ENCODE measurements around the gene PGBD1. TPM values are rescaled to one million over a fixed set of nuclear protein-coding genes. Genes with fewer than 3 reads are reported as not detected.

Gene PGBD1, protein sequence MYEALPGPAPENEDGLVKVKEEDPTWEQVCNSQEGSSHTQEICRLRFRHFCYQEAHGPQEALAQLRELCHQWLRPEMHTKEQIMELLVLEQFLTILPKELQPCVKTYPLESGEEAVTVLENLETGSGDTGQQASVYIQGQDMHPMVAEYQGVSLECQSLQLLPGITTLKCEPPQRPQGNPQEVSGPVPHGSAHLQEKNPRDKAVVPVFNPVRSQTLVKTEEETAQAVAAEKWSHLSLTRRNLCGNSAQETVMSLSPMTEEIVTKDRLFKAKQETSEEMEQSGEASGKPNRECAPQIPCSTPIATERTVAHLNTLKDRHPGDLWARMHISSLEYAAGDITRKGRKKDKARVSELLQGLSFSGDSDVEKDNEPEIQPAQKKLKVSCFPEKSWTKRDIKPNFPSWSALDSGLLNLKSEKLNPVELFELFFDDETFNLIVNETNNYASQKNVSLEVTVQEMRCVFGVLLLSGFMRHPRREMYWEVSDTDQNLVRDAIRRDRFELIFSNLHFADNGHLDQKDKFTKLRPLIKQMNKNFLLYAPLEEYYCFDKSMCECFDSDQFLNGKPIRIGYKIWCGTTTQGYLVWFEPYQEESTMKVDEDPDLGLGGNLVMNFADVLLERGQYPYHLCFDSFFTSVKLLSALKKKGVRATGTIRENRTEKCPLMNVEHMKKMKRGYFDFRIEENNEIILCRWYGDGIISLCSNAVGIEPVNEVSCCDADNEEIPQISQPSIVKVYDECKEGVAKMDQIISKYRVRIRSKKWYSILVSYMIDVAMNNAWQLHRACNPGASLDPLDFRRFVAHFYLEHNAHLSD
- total RNA-seq (2014; rRNA removed; shearing (Covaris generic)) = 6.3 and 6.8 TPM in 2 replicates

DNA sequence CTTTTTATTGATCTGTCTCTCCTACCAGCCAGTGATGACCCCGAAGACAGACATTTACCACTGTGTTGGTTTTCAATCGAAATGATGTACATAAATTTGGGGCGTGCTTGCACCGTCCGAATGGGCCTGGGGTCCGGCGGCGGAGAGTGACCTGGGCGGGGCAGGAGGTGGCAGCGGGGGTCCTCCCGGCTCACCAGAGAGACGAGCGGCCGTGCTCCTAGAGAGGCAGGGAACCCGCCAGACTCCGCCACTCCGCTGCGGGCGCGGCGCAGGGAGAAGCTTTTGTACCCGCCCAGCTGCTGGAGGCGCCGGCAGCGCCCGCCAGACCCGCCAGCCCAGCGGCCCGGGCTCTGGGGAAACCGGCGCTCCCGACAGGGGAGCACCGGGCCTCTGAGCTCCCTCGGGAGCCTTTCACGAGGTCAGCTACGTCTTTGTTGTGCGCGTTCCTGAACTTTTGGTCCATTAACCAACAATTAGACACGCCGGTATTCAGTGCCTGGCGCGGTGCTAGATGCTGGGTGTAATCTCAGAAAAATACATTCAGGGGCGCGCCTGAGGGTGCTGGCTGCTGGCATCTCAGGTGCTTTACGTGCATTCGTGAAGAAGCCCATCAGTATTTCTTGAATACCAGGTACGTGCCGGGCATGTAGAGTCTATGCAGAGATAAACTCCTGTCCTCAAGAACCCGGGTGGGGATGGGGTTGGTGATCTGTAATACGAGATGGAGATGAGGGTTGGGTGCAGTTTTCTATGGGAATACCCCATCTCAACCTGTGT, at the start of gene PGBD1:
PGBD1 (plus strand) TSS at position 285 of the 777 bp plus-strand sequence. CDS start 2,242 bp downstream, outside the sequence.
- H3K36me3 ChIP-seq (replicated peaks; ENCODE audit: control insufficient read depth, insufficient read depth, low read length) = peaks cover 6% of the 10 kb centered on the region
- H3K4me3 ChIP-seq (ENCODE audit: insufficient read depth, low read depth, low read length) = peak within 1 kb of the TSS; percentile 75
- no peaks in the 10 kb centered on the region; the same call in 1 of the 2 replicates for H3K27me3 ChIP-seq (ENCODE audit: control insufficient read depth, insufficient read depth, low read length)
- peak; percentile 91 for DNase-seq

- DNase-seq = no peak
- Histone ChIP-seq H3K36me3 (replicated peaks; ENCODE audit: control insufficient read depth, insufficient read depth, low read length) (peaks cover 12% of the 10 kb centered on the region), H3K27me3 (ENCODE audit: control insufficient read depth, insufficient read depth, low read length) (no peaks in the 10 kb centered on the region), H3K4me3 (ENCODE audit: insufficient read depth, low read depth, low read length) (no peak overlapping the region)
These were observed 48.6 kb upstream of the PGBD1 start for GRCh38 chr6:28232785-28233184.

DNA sequence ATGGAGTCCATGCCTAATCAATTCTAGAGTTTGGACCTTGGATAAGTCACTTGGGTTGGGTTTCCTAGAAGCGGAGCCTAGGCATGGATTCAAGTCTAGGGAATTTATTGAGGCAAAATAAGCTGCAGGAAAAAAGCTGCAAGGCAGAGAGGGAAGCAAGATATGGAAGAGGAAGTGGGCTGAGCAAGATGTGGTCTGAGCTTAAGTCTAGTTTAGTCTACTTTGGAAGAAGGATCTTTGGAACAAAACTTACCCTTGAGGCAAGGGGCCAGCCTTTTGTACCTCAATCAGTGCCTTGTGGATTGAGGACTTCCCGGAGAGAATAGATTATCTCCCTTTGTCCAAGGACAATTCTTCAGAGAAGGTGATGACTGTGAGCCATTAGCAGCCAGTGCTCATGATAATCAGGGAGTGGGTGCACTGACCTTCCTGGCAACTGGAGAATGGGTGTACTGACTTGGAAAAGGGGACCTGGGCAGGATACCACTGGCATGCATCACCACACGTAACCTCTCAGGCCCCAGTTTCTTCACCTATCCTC, 45.4 kb upstream of the PGBD1 start:
- peaks cover 1% of the 10 kb centered on the region for H3K36me3 ChIP-seq (replicated peaks; ENCODE audit: control insufficient read depth, insufficient read depth, low read length)
- no peak overlapping the region for H3K4me3 ChIP-seq (ENCODE audit: insufficient read depth, low read depth, low read length)
- no peak for DNase-seq
- no peaks in the 10 kb centered on the region for H3K27me3 ChIP-seq (ENCODE audit: control insufficient read depth, insufficient read depth, low read length)

GRCh38 chr6:28239636-28240035, 41.7 kb upstream of the PGBD1 start:
- Histone ChIP-seq H3K4me3 (ENCODE audit: insufficient read depth, low read depth, low read length) (no peak overlapping the region), H3K36me3 (replicated peaks; ENCODE audit: control insufficient read depth, insufficient read depth, low read length) (no peaks in the 10 kb centered on the region), H3K27me3 (ENCODE audit: control insufficient read depth, insufficient read depth, low read length) (no peaks in the 10 kb centered on the region)
- DNase-seq = no peak

- Histone ChIP-seq H3K4me3 (ENCODE audit: insufficient read depth, low read depth, low read length) (no peak overlapping the region), H3K27me3 (ENCODE audit: control insufficient read depth, insufficient read depth, low read length) (no peaks in the 10 kb centered on the region), H3K36me3 (replicated peaks; ENCODE audit: control insufficient read depth, insufficient read depth, low read length) (peaks cover 3% of the 10 kb centered on the region)
- no peak for DNase-seq
These were observed 40.9 kb upstream of the PGBD1 start for GRCh38 chr6:28240471-28240870.

DNA sequence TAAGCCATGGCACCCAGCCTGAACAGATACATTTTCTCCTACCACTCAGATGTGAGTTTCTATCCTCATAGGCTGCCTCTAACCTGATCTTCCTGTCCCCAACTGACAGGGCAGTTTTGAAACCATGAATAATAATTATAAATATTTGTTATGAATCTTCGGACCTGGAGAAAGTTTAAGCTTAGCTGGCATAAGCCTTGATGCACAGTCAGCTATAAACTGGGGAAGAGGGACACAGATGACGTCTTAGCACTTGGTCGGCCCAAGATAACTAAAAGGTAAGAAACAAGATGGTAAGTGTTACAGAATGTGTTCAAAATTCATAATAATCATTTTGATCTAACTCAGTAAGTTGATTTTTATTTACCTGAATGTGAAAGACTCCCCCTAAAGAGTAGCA, 37.4 kb upstream of the PGBD1 start:
- H3K27me3 ChIP-seq (ENCODE audit: control insufficient read depth, insufficient read depth, low read length) = no peaks in the 10 kb centered on the region
- no peak for DNase-seq
- H3K36me3 ChIP-seq (replicated peaks; ENCODE audit: control insufficient read depth, insufficient read depth, low read length) = peaks cover 17% of the 10 kb centered on the region

DNA sequence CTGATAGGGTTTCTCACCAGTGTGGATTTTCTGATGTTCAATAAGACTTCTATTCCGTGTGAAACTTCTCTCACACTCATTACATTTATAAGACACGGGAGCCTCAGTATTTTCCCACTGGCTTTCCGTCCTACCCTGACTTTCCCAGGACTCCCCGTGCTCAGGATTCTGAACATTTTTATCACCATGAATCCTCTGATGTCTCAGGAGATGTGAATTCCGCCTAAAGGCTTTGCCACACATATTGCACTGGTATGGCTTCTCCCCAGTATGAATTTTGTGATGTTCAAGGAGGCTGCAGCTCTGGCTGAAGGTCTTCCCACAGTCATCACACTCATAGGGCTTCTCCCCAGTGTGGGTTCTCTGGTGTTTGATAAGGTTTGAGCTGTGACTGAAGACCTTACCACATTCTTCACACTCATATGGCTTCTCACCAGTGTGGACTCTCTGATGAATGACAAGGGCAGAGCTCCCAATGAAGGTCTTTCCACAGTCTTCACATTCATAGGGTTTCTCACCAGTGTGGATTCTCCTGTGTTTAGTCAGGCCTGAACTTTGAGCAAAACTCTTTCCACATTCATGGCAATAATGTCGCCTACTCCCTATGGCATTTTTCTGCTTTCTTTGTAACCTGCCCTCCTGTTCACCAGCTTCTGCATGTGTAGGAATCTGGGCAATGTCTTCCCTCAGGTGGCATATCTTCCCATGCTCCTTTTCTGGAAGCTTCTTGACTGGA, 36.0 kb upstream of the PGBD1 start:
- H3K36me3 ChIP-seq (replicated peaks; ENCODE audit: control insufficient read depth, insufficient read depth, low read length) = peaks cover 17% of the 10 kb centered on the region
- no peaks in the 10 kb centered on the region for H3K27me3 ChIP-seq (ENCODE audit: control insufficient read depth, insufficient read depth, low read length)
- no peak overlapping the region for H3K4me3 ChIP-seq (ENCODE audit: insufficient read depth, low read depth, low read length)
- DNase-seq = no peak

More for the DNA sequence above, 37.4 kb upstream of the PGBD1 start:
- H3K4me3 ChIP-seq (ENCODE audit: insufficient read depth, low read depth, low read length) = no peak overlapping the region

DNA sequence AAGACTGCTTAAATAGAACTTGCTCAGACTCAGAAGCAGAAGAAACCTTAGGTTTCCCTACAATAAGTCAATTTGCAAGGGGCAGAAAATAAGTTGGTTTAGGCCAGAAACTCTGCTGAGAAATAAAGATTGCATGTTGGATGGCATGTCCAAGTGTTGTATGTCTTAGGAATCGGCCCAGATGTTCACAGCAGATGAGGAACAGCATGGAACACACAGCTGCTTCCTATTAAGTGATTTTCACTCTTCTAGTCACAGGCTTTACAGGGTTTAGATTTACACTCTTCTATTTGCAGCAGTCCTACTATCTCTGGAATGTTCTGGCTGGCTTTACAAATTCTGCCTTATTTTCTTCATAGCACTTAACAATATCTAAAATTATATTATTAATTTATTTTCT, 32.5 kb upstream of the PGBD1 start:
- Histone ChIP-seq H3K4me3 (ENCODE audit: insufficient read depth, low read depth, low read length) (no peak overlapping the region), H3K27me3 (ENCODE audit: control insufficient read depth, insufficient read depth, low read length) (no peaks in the 10 kb centered on the region), H3K36me3 (replicated peaks; ENCODE audit: control insufficient read depth, insufficient read depth, low read length) (peaks cover 17% of the 10 kb centered on the region)
- no peak for DNase-seq

DNA sequence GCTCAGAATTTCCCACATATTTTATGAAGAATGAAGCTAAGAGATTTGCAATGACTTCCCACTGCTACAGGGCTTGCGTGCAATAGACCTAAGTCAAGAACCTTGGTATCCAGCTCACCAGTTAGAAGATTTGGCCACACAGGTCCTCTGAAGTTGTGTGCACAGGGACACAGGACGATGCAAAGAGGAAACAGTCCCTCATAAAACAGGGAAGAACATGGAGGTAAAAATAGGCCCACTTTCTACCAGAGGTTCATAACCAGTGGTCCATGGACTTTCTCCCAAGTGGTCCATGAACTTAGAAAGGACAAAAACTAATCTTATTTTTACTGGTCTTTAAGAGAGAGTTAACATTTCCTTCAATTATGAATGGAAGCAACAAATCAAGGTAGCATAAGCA, 30.6 kb upstream of the PGBD1 start:
- Histone ChIP-seq H3K36me3 (replicated peaks; ENCODE audit: control insufficient read depth, insufficient read depth, low read length) (peaks cover 12% of the 10 kb centered on the region), H3K4me3 (ENCODE audit: insufficient read depth, low read depth, low read length) (0 out of 2 replicates have a peak overlapping the region, but pooled peaks have one; percentile 4), H3K27me3 (ENCODE audit: control insufficient read depth, insufficient read depth, low read length) (no peaks in the 10 kb centered on the region)
- DNase-seq = no peak

DNA sequence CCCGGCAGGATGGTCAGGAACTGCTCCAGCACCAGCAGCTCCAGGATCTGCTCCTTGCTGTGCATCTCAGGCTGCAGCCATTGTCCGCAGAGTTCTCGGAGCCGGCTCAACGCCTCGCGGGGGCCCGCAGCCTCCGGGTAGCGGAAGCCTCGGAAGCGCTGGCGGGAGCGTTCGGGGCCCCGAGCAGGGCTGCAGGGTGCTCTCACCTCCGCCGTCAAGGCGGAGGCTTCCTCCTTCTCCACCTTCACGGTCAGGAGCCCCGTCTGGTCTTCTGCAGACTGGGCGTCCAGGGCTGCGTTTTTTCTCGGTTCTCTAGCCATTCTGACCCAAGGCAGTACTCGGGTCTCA, 29.7 kb upstream of the PGBD1 start:
- H3K4me3 ChIP-seq (ENCODE audit: insufficient read depth, low read depth, low read length) = peak overlapping the region; percentile 77
- H3K27me3 ChIP-seq (ENCODE audit: control insufficient read depth, insufficient read depth, low read length) = no peaks in the 10 kb centered on the region
- DNase-seq = peak; percentile 57
- H3K36me3 ChIP-seq (replicated peaks; ENCODE audit: control insufficient read depth, insufficient read depth, low read length) = peaks cover 7% of the 10 kb centered on the region

- H3K4me3 ChIP-seq (ENCODE audit: insufficient read depth, low read depth, low read length) = peak within 1 kb of the TSS; percentile 77
- DNase-seq = peak; percentile 82
- no peaks in the 10 kb centered on the region for H3K27me3 ChIP-seq (ENCODE audit: control insufficient read depth, insufficient read depth, low read length)
- peaks cover 4% of the 10 kb centered on the region; the same call in 1 of the 2 replicates for H3K36me3 ChIP-seq (replicated peaks; ENCODE audit: control insufficient read depth, insufficient read depth, low read length)
These were observed 29.1 kb upstream of the PGBD1 start, which contains the start of gene ZKSCAN4 for GRCh38 chr6:28252009-28252975. TSS of gene ZKSCAN4 (minus strand) at chr6:28252269. CDS start at chr6:28251980, 289 bp downstream.

DNA sequence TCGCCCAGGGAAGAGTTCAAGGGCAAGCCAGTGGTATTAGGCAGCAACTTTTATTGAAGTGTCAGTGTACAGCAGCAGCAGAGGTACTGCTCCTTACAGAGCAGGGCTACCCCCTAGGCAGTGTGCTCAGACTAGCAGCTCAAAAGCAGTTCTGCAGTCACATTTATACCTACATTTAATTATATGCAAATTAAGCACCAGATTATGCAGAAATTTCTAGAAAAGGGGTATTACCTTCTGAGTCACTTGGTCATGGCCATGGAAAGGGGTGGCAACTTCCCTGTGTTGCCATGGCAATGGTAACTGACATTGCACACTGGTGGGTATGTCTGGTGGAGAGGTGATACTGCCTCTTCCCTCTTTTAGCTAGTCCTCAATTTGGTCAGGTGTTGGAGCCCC, 27.3 kb upstream of the PGBD1 start:
- DNase-seq = no peak
- H3K27me3 ChIP-seq (ENCODE audit: control insufficient read depth, insufficient read depth, low read length) = peaks cover 2% of the 10 kb centered on the region; the same call in 1 of the 2 replicates
- no peaks in the 10 kb centered on the region for H3K36me3 ChIP-seq (replicated peaks; ENCODE audit: control insufficient read depth, insufficient read depth, low read length)
- H3K4me3 ChIP-seq (ENCODE audit: insufficient read depth, low read depth, low read length) = no peak overlapping the region

DNA sequence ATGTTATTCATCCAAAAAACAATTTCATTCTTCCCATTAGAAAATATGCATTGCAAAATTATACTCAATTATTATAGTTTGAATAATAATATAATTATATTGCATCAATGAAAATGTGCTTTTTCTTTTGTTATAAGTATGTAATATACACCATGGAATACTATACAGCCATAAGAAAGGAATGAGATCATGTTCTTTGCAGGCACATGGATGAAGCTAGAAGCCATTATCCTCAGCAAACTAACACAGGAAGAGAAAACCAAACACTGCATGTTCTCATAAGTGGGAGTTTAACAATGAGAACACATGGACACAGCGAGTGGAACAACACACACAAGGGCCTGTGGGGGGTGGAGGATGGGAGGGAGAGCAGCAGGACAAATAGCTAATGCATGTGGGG, 24.3 kb upstream of the PGBD1 start:
- no peak for DNase-seq
- no peaks in the 10 kb centered on the region for H3K36me3 ChIP-seq (replicated peaks; ENCODE audit: control insufficient read depth, insufficient read depth, low read length)
- no peak overlapping the region for H3K4me3 ChIP-seq (ENCODE audit: insufficient read depth, low read depth, low read length)
- H3K27me3 ChIP-seq (ENCODE audit: control insufficient read depth, insufficient read depth, low read length) = peaks cover 6% of the 10 kb centered on the region

All from H7 (cell line).